SIG-M5 (cell line): Measurements from ENCODE around the gene SGTA.
"Not testable (repeated sequence)": the region's sequence is repeated elsewhere in the genome, so short reads cannot be mapped to it uniquely, and the experiment has no call there.

ENCODE experiments used
- DNase-seq: peaks from one replicate; lab custom pipeline; 2025; lab: John Stamatoyannopoulos, UW

Gene SGTA

GRCh38 chr19:2726904-2727639 lies 56.0 kb downstream of the SGTA start:
- no peak for DNase-seq

- no peak for DNase-seq
Measured at GRCh38 chr19:2726160-2726855, 56.8 kb downstream of the SGTA start.

- no peak for DNase-seq
Measured at GRCh38 chr19:2724148-2724557, 58.9 kb downstream of the SGTA start.

GRCh38 chr19:2723747-2724146 lies 59.3 kb downstream of the SGTA start:
- DNase-seq, result no peak

GRCh38 chr19:2723345-2723715 lies 59.7 kb downstream of the SGTA start:
- DNase-seq, result no peak

GRCh38 chr19:2722541-2723344 lies 60.3 kb downstream of the SGTA start:
- DNase-seq, result no peak

- no peak for DNase-seq
Measured at GRCh38 chr19:2721570-2722540, 61.2 kb downstream of the SGTA start.

- DNase-seq, result no peak
Measured at GRCh38 chr19:2720777-2721569, 62.1 kb downstream of the SGTA start, which contains the start of gene DIRAS1. DIRAS1 (minus strand) TSS chr19:2721372; CDS start chr19:2717806, 3,566 bp downstream.

- DNase-seq, result no peak
Measured at GRCh38 chr19:2719920-2720776, 62.9 kb downstream of the SGTA start.

GRCh38 chr19:2719232-2719735 lies 63.8 kb downstream of the SGTA start:
- DNase-seq, result no peak

- no peak for DNase-seq
Measured at GRCh38 chr19:2717638-2718541, 65.2 kb downstream of the SGTA start.

GRCh38 chr19:2716722-2717637 lies 66.1 kb downstream of the SGTA start:
- DNase-seq, result no peak

GRCh38 chr19:2716275-2716650 lies 66.8 kb downstream of the SGTA start:
- no peak for DNase-seq

GRCh38 chr19:2715470-2716274 lies 67.4 kb downstream of the SGTA start:
- DNase-seq, result no peak

- DNase-seq, result no peak
Measured at GRCh38 chr19:2714531-2715269, 68.4 kb downstream of the SGTA start.

- DNase-seq, result not testable (repeated sequence)
Measured at GRCh38 chr19:2714102-2714501, 69.0 kb downstream of the SGTA start.
